GM19193 (cell line): Measurements from ENCODE around the gene LRRC47.

Source experiments
- POLR2A ChIP-seq: IDR thresholded peaks from 4 replicates; pipeline ENCODE4 v1.6.1; 2011; ENCODE audit not compliant: insufficient read depth, insufficient read length; ENCODE audit errors: extremely low read depth

The LRRC47 gene

GRCh38 chr1:3729594-3730542 is 66.4 kb downstream of the LRRC47 start:
- no peak for TF ChIP-seq POLR2A
